Measurements from ENCODE around the gene GPR161. TPM values are rescaled to one million over a fixed set of nuclear protein-coding genes. Genes with fewer than 3 reads are reported as not detected.

Gene GPR161
- total RNA-seq, 3 donors from 2014 or later: 2.2 to 13.1 (median 4.2) TPM

DNA sequence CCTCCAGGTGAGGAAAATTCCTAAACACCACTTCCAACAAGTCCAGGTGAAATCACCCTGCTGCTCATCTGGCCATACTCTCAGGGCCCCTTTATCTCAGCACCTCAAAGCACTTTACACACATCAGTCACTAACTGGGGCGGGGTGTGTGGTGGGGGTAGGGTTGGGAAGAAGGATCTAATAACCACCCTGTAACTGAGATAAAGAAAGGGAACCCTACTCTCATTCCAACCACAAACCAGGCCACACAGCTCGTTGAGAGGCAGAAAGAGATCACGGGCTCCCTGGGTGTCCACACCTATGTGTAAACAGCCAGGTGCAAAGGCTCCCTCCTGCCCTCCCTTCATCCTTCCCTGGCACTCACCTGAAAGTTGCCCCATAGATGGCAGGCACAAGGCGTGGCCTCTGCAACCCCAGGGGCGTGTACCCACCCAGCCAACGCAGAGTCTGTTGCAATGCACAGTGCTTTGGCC, 20.4 kb downstream of the GPR161 start:
- TF ChIP-seq, protein P1, sequence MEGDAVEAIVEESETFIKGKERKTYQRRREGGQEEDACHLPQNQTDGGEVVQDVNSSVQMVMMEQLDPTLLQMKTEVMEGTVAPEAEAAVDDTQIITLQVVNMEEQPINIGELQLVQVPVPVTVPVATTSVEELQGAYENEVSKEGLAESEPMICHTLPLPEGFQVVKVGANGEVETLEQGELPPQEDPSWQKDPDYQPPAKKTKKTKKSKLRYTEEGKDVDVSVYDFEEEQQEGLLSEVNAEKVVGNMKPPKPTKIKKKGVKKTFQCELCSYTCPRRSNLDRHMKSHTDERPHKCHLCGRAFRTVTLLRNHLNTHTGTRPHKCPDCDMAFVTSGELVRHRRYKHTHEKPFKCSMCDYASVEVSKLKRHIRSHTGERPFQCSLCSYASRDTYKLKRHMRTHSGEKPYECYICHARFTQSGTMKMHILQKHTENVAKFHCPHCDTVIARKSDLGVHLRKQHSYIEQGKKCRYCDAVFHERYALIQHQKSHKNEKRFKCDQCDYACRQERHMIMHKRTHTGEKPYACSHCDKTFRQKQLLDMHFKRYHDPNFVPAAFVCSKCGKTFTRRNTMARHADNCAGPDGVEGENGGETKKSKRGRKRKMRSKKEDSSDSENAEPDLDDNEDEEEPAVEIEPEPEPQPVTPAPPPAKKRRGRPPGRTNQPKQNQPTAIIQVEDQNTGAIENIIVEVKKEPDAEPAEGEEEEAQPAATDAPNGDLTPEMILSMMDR (IDR thresholded peaks at IDR 0.05): no peak
- ATAC-seq (peak; percentile 94), DNase-seq (peak; percentile 62 to 71 (median 69))
- H3K36me3 ChIP-seq (ENCODE audit: low read depth): no peaks in the 10 kb centered on the region
- H3K4me1 ChIP-seq (ENCODE audit: low read depth): peaks cover 6% of the 10 kb centered on the region
- H3K4me3 ChIP-seq: no peak overlapping the region
- H3K9me3 ChIP-seq: no peaks in the 10 kb centered on the region
- intact Hi-C loops (cut with DNase I, micrococcal nuclease): no loop called here

DNA sequence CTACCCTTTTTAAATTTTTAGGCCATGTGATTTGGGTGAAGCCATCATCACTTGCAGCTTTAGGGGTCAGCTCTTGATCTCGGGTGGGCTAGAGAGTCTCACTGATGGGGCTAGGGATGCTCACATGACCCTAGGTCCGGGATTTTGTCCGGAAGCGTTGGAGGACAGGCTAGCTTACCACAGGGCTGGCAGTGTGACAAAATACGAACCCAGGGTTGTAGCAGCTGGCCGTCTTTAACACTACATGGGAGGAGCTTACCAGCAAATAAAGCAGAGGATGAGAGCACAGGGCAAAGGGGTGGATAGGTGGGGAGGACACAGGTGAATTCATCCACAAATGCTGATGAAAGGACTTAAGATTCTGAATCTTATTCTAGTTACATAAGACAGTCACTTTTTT, 21.9 kb downstream of the GPR161 start:
- peak; percentile 61 for ATAC-seq
- intact Hi-C loops (cut with DNase I, micrococcal nuclease): no loop called here
- no peak overlapping the region for H3K4me3 ChIP-seq

DNA sequence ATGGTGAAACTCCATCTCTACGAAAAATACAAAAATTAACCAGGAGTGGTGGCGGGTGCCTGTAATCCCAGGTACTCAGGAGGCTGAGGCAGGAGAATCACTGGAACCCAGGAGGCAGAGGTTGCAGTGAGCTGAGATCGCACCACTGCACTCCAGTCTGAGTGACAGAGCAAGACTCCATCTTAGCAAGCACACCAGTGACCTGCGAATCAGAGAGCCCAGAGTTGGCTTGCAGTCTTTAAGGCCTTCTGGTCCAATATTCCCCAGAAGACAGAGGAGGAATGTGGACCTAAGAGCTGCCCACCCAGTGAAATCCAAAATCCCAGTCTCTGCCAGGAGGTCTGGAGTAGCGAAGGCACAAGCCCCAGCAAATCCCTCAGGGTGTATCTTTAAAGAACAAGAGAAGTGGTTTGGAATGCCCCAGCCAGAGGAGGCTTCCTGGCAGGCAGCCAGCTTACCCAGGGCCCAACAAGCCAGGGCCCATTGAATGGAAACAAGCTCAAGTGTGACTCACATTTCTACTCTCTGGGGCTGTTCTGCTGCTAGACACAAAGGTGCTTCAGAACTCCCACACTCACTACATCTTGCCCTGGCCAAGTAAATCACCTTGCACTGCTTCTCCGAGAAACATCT, 23.9 kb downstream of the GPR161 start:
- Histone ChIP-seq H3K4me3 (no peak overlapping the region), H3K36me3 (ENCODE audit: low read depth) (no peaks in the 10 kb centered on the region), H3K4me1 (ENCODE audit: low read depth) (peaks cover 6% of the 10 kb centered on the region), H3K9me3 (no peaks in the 10 kb centered on the region)
- TF ChIP-seq, protein P1 (IDR thresholded peaks at IDR 0.05): no peak
- intact Hi-C loops (cut with DNase I, micrococcal nuclease): no loop called here
- DNase-seq (no peak), ATAC-seq (no peak)

More for the DNA sequence above, 21.9 kb downstream of the GPR161 start:
- TF ChIP-seq, protein P1 (IDR thresholded peaks at IDR 0.05): no peak
- Histone ChIP-seq H3K36me3 (ENCODE audit: low read depth) (no peaks in the 10 kb centered on the region), H3K4me1 (ENCODE audit: low read depth) (peaks cover 6% of the 10 kb centered on the region), H3K9me3 (no peaks in the 10 kb centered on the region)
- DNase-seq: peak in 1 of 3 donors; percentile 34

DNA sequence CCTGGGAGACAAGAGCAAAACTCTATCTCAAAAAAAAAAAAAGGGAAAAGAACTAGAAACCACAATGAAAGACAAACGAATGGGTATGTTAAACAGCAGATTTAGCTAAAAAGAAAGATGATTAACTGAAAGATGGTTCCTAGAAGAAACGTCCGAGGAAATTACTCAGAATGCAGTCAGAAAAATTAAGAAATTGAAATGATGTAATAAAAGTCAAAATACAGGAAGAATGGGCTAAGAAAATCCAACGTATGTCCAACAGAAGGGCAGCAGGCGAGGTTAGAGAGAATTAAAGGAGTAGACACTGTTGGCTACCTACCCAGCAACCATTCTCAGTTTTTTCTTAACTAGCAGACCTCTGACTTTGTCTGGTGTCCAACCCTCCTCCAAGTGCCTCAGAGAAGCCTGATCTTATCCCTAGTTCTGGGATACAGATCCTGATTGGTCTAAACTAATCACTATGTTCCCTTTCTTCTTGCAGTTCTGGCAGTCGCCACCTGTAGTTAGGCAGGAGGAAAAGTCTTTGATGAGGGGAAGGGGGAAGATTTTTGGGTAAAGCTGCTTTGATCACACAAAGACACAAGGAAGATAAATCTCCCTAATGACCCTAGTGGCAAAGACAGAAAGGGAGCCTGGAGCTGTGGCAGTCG, 25.7 kb downstream of the GPR161 start:
- H3K4me3 ChIP-seq: no peak overlapping the region
- no peak for ATAC-seq
- intact Hi-C loops (cut with DNase I, micrococcal nuclease): no loop called here
- TF ChIP-seq, protein P1 (IDR thresholded peaks at IDR 0.05): no peak
- H3K36me3 ChIP-seq (ENCODE audit: low read depth): no peaks in the 10 kb centered on the region
- DNase-seq: no peak
- H3K9me3 ChIP-seq: no peaks in the 10 kb centered on the region
- peaks cover 3% of the 10 kb centered on the region for H3K4me1 ChIP-seq (ENCODE audit: low read depth)

DNA sequence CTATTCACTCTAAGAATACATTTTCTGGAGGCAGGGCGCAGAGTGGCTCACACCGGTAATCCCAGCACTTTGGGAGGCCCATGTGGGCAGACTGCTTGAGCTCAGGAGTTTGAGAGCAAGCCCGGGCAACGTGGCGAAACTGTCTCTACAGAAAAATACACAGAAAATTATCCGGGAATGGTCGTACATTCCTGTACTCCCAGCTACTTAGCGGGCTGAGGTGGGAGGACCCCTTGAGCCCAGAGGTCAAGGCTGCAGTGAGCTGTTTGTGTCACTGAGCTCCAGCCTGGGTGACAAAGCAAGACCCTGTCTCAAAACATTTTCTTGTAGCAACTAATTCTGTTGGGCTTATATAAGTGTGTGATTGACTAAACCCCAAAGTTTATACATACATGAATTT, 30.5 kb downstream of the GPR161 start:
- DNase-seq: no peak
- TF ChIP-seq, protein P1 (IDR thresholded peaks at IDR 0.05): no peak
- Histone ChIP-seq H3K4me3 (no peak overlapping the region), H3K4me1 (ENCODE audit: low read depth) (no peaks in the 10 kb centered on the region), H3K9me3 (no peaks in the 10 kb centered on the region), H3K36me3 (ENCODE audit: low read depth) (no peaks in the 10 kb centered on the region)
- intact Hi-C loops (cut with DNase I, micrococcal nuclease): no loop called here
- ATAC-seq: no peak

All from mucosa of descending colon (tissue), 3 donors.